ENCODE measurements around the gene COL6A1. TPM values are rescaled to one million over a fixed set of nuclear protein-coding genes. Genes with fewer than 3 reads are reported as not detected.

COL6A1 gene
- total and polyA plus RNA-seq, 2 of the 13 experiments (the other 11 are each of a cell fraction or from before 2014, with no cell fraction given), result 3.1 to 4.8 TPM

GRCh38 chr21:45969921-45970673, 11.5 kb upstream of the COL6A1 start (continued):
- no peak for TF ChIP-seq ATF7 (IDR thresholded peaks at IDR 0.05)
- TF ChIP-seq ATF7 (CRISPR knock-in tag; IDR thresholded peaks at IDR 0.05), result no peak
- TF ChIP-seq ZNF652 (CRISPR knock-in tag; IDR thresholded peaks at IDR 0.05; ENCODE audit: borderline replicate concordance, low read depth), result no peak
- TF ChIP-seq MYC (CRISPR knock-in tag; IDR thresholded peaks at IDR 0.05; ENCODE audit: borderline replicate concordance), result no peak
- no peak for TF ChIP-seq SCMH1 (CRISPR knock-in tag; IDR thresholded peaks at IDR 0.05; ENCODE audit: borderline replicate concordance)
- no peak for TF ChIP-seq SOX5 (CRISPR knock-in tag; IDR thresholded peaks at IDR 0.05; ENCODE audit: borderline replicate concordance)
- TF ChIP-seq SRY (CRISPR knock-in tag; IDR thresholded peaks at IDR 0.05), result no peak

GRCh38 chr21:45970674-45971615, 10.6 kb upstream of the COL6A1 start:
- Histone ChIP-seq H3K9ac (ENCODE audit: insufficient read depth, low read depth, low read length) (peak overlapping the region; percentile 35; the same call in 1 of the 2 replicates), H3K9me3 (ENCODE audit: low read length) (no peaks in the 10 kb centered on the region), H3K36me3 (replicated peaks in 1 of 2; ENCODE audit: control insufficient read depth in 1 of 2, insufficient read depth in 2 of 2, low read length in 2 of 2) (no peaks in the 10 kb centered on the region), H3K4me3 (replicated peaks in 1 of 3; ENCODE audit: insufficient read depth in 1 of 3, low read depth in 2 of 3, low read length in 3 of 3) (peak overlapping the region in 1 of 3 experiments; percentile 47; a peak in 1 of 6 replicates), H3K27ac (ENCODE audit: extremely low read length, insufficient read depth, low read length) (no peak overlapping the region), H3K4me1 (ENCODE audit: insufficient read depth, low read length) (peaks cover 31% of the 10 kb centered on the region), H3K4me2 (ENCODE audit: low read depth, low read length) (peak overlapping the region; percentile 61), H3K27me3 (ENCODE audit: control insufficient read depth in 1 of 2, insufficient read depth in 2 of 2, low read length in 2 of 2) (peaks cover 19 to 46% of the 10 kb centered on the region in 2 experiments), H2AFZ (ENCODE audit: low read length) (no peak overlapping the region), H4K20me1 (ENCODE audit: insufficient read depth, low read length) (no peaks in the 10 kb centered on the region), H3K79me2 (ENCODE audit: insufficient read depth, low read length) (no peaks in the 10 kb centered on the region)
- in situ Hi-C loops (cut with HindIII; ENCODE audit: extremely low pct_ligation_motif_present, low pct_unique_long_range_greater_than_20kb), result loop anchor here (5.0 to 10.0 kb wide), 3 partner anchors 151 to 314 kb away; partner anchors contain the start of genes LSS, MCM3AP and YBEY
- FAIRE-seq (no peak), ATAC-seq (peak; percentile 87), DNase-seq (ENCODE audit: low spot score) (peak; percentile 33)
- ChIA-PET POLR2A (no interaction called here), CTCF (ENCODE audit: low intra/inter-chr PET ratio, low total read pairs) (no interaction called here)
- 0% methylated on average over 3 of the region's 25 CpGs for WGBS (ENCODE audit: low lambda C conversion rate)
- intact Hi-C loops (cut with micrococcal nuclease; ENCODE audit: unreplicated experiment), result loop anchor here (5.0 to 10.0 kb wide), 2 partner anchors 176 to 224 kb away; no protein-coding TSS in a partner anchor
- BruUV-seq (replicated peaks), result no TSS peak
- TF ChIP-seq ZNF20 (CRISPR knock-in tag; IDR thresholded peaks at IDR 0.05) (no peak), FOSL2 (CRISPR knock-in tag; IDR thresholded peaks at IDR 0.05) (peak; percentile 35; the same call in 1 of the 2 replicates), TRIM22 (IDR thresholded peaks at IDR 0.05) (no peak), TERF1 (CRISPR knock-in tag; IDR thresholded peaks at IDR 0.05) (no peak), PAWR (CRISPR knock-in tag; IDR thresholded peaks at IDR 0.05; ENCODE audit: borderline replicate concordance) (no peak), ZNF598 (CRISPR knock-in tag; IDR thresholded peaks at IDR 0.05; ENCODE audit: borderline replicate concordance) (0 out of 2 replicates have a peak, but pooled peaks have one; percentile 26), RFXANK (CRISPR knock-in tag; IDR thresholded peaks at IDR 0.05) (no peak), ZFYVE20 (CRISPR knock-in tag; IDR thresholded peaks at IDR 0.05; ENCODE audit: borderline replicate concordance, low read depth) (no peak), SALL2 (CRISPR knock-in tag; IDR thresholded peaks at IDR 0.05) (no peak), SMYD3 (CRISPR knock-in tag; IDR thresholded peaks at IDR 0.05) (no peak), ZSCAN25 (CRISPR knock-in tag; IDR thresholded peaks at IDR 0.05) (peak; percentile 49; the same call in 1 of the 2 replicates)

Measured in HepG2 (cell line).